UCSD-AML1 (cell line): ENCODE measurements around the gene TAF8.

Experiments used
- DNase-seq: peaks from one replicate; lab custom pipeline; 2025; ENCODE audit not compliant: unreplicated experiment; lab: John Stamatoyannopoulos, UW

TAF8 gene

GRCh38 chr6:42049948-42050296 lies 402 bp upstream of the TAF8 start:
- DNase-seq: no peak

DNA sequence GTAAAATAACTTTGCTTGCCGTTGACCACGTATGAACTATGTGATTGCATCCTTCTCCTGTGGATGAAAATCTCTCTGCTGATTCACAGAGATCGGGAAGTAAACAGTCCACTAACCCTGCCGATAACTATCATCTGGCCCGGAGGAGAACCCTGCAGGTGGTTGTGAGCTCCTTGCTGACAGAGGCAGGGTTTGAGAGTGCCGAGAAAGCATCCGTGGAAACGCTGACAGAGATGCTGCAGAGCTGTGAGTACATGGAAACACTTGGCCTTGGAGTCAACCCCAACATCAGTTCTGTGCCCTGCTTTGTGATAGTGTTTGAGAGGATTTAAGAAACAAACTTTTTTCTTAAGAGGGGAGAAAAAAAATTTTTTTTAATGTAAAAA lies 937 bp downstream of the TAF8 start:
- DNase-seq: no peak

- DNase-seq: no peak
Measured at GRCh38 chr6:42053601-42054000, 3.3 kb downstream of the TAF8 start.

DNA sequence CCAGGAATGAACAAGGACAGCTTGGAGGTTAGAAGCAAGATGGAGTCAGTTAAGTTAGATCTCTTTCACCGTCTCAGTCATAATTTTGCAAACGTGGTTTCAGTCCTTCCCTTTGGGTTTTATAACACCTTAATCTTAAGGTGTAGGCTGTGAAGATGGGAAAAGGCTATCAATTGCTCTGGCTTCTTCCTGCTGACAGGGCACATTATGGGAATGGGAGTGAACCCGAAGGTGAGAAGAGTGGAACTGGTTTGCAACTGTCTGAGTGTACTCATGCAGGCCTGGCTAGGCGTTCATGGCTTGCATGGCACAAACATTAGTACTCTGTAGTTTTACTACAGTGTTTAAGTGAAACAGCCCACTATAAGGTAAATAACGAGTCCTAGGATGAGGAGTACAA lies 9.4 kb downstream of the TAF8 start:
- DNase-seq: no peak

DNA sequence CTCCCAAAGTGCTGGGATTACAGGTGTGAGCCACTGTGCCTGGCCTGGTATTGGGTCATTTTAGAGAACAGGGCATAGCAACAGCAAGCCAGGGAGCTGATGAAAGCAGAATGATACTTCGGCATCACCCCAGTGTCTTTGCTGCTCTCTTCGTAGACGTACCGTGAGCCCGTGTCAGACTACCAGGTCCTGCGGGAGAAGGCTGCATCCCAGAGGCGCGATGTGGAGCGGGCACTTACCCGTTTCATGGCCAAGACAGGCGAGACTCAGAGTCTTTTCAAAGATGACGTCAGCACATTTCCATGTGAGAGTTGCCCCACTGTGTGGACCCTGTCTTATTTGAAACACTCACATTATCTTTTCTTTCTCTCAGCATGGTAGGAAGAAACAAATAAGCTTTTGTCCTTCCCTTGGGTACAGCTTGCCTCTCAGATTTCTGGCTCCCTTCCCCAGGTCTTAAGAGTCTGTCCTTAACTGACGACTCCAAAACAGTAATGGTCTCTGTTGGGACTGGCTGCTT lies 15.9 kb downstream of the TAF8 start:
- no peak for DNase-seq

- no peak for DNase-seq
Measured at GRCh38 chr6:42068173-42068572, 17.8 kb downstream of the TAF8 start.

DNA sequence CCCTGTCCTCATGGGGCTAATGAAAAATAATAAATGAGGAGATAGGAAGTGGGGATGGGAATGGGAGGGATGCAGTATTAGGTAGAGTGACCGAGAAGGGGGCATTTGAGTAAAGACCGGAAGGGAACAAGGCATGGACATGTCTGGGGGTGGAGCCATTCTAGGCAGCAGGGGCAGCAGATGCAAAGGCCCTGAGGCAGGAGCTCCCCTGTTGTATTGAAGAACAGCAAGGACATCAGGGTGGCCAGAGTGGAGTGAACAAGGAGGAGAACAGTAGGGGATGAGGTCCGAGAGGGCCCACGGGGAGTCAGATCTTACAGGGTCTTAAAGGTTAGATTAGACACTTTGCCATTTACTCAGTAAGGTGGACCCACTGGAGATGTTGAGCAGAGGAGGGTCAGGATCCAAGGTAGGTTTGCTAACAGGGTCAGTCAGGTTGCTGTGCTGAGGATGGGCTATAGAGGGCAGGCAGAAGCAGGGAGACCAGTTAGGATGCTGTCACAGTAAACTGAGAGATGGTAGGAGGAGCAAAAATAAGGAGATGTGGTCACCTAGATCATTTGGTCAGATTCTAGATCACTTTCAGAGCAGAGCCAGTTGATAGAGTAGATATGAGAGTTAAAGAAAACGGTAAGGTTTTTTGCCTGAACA lies 18.7 kb downstream of the TAF8 start:
- no peak for DNase-seq

DNA sequence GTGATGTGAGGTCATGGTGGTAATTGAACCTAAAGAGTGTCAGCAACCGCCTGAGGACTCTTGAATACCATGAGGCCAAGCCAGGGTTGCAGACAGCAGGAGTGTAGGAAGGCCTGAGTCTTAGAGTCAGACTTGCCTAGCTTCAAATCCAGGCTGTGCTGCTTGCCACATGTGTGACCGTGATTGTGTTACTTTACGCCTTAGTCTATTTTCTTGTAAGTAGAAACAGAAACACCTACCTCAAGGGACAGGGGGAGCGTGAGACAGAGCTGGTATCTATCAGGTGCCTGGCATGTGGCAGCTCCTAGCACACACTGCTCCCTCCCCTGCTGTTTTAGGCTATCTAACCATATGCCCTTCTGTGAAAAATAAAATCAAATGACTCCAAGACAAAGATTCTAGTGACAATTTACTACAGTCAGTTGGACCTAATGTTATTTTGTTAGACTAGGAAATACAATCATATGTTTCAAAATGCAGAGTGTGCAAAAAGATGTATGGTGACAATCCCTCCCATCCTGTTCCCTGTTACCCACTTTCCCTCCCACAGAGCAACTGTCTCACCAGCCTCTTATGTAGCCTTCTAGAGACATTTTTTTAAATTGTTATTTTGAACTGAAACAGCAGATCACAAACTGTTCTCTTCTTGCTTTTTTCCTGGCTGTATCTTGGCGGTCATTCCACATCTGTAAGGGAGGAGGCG lies 21.7 kb downstream of the TAF8 start:
- DNase-seq: no peak

DNA sequence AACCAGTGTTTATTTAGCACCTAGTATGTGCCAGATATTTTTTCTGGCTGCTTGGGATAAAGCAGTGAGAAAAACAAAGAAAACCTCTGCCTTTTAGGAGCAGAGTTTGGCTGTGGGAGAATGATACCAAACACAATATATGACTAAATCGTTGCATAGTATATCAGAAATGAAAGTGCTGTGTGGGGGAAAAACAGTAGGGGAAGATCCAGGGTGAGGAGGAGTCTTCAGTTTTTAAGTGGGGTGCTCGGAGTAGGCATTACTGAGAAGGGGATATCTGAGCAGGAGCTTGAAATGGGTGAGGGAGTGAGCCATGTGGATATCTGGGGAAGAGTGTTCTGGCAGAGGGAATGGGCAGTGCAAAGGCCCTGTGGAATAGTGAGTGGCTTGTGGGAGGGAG lies 23.0 kb downstream of the TAF8 start:
- DNase-seq: no peak

GRCh38 chr6:42075159-42075838 lies 25.0 kb downstream of the TAF8 start:
- DNase-seq: peak; percentile 71

DNA sequence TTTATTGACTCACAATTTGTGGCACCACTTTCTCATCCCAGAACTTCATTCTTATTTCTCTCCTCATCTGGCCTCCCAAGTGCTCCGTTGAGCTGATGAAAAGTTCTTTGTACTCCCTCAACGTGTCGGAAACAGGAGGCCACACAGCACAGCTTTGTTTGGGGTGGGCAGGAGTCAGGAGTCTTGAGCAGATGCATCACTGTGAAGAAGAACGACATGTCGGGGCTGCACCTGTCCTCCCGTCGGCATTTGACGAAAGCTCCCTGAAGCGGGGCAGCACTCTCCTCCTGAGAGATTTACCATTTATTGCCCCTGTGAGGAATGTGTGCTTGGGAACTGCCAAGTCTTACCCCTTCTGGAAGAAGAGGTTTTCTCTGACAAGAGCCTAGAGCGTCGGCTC lies 28.1 kb downstream of the TAF8 start:
- no peak for DNase-seq

DNA sequence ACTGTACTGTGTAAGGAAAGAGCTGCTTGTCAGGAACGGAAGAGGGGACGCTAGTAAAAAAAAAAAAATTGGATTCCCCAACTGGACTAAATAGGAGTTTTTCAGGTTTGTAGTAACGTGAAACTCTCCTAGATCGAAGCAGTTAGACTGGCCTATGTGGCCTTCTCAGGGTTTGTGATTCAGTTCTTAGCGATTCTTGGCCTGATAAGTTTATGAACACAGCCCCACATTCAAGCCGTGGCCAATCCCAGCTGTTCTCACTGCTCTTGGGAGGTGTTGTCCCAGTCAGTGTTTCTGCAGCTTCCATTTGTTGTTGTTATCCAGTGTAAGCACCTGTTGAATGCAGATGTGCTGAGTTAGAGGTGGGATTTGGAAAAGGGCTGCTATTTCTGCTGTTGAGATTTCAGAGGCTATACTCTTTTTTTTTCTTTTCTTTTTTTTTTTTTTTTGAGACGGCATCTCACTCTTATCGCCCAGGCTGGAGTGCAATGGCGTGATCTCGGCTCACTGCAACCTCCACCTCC lies 29.7 kb downstream of the TAF8 start:
- DNase-seq: no peak

DNA sequence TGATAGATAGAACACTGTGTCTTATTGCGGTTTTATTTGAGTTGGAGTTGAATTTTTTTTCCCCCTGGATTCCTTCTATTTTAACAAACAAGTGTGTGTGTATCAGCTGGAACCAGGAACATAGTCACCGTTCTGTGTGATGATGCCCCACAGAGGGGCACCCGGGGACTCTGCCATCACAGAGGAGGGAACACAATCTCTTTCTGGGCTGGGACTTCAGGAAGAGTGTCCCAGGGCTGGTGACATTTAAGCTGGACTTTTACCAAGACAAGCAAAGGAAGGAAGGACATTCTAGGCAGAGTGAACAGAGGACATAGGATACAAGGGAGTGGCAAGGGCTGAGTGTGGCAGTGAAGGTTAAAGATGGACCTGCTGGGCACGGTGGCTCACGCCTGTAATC lies 33.2 kb downstream of the TAF8 start:
- no peak for DNase-seq

GRCh38 chr6:42084889-42085288 lies 34.6 kb downstream of the TAF8 start:
- DNase-seq: no peak

DNA sequence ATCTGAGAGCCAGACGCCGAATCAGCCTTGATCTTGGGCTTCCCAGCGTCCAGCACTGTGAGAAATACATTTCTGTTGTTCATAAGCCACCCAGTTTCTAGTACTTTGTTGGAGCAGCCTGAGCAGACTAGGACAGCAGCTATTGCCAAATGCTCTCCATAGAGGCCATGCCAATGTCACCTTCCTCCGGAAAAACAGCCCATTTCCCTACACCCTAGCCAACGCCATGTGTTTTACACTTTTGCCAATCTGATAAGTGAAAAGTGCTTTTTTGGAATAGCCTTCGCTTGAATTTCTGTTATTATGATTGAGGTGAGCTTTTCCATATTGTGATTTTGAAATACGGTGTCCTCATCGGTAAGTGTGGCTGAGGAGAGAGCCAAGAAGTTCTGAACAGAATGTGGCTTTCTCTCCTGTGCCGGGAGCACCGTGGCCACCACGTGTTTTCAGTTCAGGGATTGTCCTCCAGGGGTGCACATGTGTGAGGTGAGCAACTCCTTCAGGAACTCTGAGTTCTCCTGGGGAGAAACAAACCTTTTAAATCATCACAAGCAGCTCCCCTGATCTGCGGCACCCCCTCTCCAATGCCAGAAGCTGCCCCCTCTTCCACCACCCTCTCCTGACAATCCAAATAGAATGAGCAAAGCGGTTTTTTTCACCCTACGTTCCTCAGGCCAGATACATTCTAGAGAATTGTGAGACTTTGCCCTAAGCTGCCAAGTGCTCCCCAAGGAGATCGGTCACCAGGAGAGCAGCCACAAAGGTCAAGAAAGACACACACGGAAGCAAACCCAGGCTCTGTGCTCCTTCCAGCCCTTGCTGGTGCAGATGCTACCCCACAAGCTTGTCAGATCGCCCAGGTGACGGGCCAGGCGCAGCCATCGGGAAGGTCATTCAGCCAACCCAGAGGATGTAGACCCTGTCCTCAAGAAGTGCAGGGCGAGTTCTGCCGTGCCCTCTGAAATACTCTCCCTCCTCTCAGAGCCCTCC lies 36.0 kb downstream of the TAF8 start:
- no peak for DNase-seq

GRCh38 chr6:42088101-42088591 lies 37.8 kb downstream of the TAF8 start:
- no peak for DNase-seq

DNA sequence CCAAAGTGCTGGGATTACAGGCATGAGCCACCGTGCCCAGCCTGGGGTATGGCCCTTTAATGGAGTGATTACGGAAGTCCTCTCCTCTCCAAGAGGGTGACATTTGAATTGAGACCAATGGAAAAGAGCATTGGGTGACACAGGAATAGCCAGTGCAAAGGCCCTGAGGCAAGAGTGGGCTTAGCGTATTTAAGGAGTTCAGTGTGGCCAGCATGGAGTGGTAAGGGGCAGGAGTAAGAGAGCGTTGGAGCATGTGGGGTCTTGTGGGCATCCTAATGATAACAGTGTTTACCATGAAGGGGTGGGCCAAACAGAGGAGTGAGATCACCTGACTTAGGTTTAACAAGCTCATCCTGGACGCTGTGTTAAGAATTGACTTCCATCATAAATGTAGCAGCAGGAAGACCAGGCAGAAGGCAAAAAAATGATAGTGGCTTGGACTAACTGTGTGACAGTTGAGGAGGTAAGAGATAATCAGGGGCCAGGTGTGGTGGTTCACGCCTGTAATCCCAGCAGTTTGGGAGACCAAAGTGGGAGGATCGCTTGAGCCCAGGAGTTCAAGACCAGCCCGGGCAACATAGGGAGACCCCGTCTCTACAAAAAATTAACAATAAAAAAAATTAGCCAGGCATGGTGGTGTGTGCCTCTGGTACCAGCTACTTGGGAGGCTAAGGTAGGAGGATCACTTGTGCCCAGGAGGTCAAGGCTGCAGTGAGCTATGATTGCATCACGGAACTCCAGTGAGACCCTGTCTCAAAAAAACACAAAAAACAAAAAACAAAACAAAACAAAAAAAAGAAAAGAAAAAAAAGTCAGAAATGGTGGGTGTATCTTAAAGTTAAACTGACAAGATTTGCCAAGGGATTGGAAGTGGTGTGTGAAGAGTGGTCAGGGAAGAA lies 40.7 kb downstream of the TAF8 start:
- no peak for DNase-seq

DNA sequence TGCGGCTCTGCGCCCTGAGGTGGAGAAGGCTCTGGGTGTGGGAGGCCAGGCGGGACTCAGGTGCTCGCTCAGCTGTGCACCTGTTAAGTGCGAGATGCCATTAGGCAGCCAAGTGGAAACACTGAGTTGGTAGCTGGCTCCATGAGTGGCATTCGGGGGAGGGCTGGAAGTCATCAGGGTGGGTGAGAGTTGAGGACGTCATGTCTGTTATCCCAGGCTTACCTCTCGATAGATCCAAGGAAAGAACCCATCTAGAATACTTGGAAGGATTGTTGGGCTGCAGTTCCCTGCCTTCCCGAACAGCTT lies 41.3 kb downstream of the TAF8 start:
- no peak for DNase-seq

DNA sequence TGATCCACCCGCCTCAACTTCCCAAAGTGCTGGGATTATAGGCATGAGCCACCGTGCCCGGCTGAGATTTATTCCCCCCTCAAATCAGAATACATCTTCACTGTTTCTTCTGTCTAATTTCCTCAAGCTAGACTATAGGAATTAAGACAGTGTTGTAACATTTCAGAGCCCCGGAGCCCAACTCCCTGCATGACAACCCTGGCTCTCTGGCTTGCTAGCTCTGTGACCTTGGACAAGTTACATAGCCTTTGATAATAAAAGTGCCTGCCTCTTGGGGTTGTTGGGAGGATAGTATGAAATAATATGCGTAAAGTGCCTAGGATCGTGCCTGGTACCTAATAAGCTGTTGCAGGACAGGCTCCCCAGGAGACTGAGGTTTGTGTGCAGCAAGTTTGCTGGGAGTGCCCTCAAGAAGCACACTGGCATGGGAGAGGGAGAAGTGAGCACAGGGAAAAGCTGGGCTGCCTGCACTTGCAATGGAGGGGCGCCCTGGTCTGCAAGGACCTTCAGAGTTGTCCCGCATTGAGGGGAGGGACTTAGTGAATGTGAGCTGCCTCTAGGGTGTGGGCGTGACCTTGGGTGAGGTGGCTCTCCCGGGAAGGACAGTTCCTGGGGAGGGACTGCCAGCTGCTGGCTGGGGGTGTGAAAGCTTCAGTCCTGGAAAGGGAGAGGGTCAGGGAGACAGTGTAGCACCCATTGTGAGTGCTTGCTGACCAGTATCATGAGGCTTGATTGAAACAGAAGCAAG lies 43.4 kb downstream of the TAF8 start:
- no peak for DNase-seq
